GM18502 (cell line): ENCODE results near the gene LYPD5.
"Not testable (repeated sequence)": the region's sequence is repeated elsewhere in the genome, so short reads cannot be mapped to it uniquely, and the experiment has no call there.

Source experiments
- ATAC-seq: cut with Tn5 transposase; IDR thresholded peaks from one replicate; pipeline ENCODE4 v1.9.1; 2021; ENCODE audit warnings: mild to moderate bottlenecking; ENCODE audit not compliant: unreplicated experiment, poor library complexity

Gene LYPD5

DNA sequence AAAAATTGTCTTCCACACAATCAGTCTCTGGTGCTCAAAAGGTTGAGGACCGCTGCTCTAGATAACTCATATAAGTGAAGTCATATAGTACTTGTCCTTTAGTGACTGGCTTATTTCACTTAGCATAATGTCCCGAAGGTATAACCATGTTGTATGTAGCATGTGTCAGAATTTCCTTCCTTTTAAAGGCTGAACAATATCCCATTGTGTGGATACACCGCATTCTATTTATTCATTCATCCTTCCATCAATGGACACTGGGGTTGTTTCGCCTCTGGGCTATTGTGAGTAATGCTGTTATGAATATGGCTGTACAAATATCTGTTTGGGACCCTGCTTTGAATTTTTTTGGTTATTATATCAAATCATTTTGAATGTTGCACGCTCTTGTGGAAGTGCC is 4.6 kb upstream of the LYPD5 start:
- ATAC-seq: no peak

DNA sequence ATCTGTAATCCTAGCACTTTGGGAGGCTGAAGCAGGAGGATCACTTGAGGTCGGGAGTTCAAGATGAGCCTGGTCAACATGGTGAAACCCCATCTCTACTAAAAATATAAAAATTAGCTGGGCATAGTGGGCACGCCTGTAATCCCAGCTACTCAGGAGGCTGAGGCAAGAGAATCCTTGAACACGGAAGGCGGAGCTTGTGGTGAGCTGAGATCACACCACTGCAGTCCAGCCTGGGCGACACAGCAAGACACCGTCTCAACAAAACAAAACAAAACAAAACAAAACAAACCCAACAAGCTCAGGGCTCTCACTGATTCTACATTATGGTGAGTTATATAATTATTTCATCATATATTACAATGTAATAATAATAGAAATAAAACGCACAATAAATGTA is 4.2 kb upstream of the LYPD5 start:
- ATAC-seq: not testable (repeated sequence)

DNA sequence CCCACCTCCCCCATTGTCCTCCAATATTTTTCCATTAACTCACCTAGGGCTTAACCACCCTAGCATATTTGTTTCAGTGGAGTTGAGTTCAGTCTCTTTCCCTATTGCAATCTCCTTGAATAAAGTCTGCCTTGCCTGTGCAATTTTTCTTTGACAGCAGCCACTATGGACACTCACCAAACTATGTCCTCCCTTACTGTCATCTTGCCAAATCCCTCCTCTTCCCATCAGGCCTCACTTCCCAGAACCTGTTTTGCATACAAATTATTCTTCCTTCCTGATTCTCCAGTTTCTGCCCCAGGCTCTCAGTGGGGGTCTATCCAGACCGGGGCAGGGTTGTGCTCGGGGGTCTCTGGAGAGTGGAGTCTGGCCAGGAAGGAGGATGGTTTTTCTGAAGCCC is 2.2 kb upstream of the LYPD5 start:
- no peak for ATAC-seq

DNA sequence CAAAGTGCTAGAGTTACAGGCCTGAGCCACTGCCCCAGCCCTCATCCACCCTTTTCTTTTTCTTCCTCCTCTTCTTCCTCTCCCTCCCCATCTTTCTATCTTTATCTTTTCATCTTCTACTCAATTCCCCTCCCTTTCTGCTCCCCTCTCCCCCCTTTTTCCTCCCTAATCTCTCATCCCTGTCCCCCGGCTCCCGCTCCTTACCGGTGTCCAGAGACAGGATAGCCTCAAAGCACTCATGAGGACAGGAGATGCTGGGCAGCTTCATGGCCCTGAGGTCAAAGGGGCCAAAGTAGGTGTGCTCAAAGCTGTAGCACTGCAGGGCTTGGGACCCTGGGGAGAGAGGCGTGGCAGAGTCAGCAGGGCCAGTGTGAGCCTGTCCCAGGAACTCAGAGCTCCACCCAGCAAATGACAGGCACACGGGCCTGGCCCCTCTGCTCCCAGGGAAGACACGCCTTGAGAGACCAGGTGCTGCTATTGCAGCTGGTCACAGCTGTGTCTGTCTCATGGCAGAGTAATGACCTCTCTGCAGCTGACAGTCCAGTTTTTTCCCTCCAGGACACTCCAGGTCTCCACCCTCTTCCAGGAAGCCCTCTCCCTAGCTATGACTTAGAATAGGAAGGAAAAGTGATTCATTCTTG is 2.6 kb downstream of the LYPD5 start:
- ATAC-seq: no peak

DNA sequence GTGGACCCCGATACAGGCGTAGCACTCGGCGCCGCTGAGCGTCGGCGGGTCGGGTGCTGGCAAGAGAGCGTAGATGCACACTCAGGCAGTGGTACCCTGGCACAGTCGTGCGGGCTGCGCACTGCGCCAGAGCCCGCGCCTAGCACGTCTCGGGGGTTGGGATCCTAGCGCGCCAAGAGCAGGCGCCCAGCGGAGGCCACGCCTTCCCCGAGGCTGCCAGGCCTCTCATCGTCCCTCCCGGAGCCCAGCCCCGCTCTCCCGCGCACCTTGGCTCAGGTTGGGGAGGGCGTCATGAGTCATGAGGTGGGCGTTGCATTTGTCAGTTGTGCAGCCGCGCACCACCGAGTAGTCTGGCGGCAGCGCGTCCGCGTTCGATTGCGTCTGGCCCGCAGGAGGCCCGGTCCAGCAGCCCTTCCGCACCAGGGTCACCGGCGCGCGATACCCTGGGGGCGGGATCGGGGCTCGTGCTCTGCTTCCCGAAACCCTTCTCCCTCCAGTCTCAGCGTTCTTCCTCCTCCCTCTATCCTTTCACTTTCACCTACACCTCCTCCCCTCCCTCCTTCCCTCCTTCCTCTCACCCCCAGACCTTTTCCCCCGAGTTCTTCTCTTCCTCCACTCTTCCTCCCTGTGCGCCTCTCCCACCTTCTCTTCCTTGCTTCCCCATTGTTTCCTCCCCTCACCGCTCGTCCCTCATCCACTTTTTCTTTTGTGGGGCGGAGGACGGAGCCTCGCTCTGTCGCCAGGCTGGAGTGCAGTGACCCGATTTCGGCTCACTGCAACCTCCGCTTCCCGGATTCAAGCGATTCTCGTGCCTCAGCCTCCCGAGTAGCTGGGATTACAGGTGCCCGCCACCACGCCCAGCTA is 3.5 kb downstream of the LYPD5 start:
- ATAC-seq: no peak

DNA sequence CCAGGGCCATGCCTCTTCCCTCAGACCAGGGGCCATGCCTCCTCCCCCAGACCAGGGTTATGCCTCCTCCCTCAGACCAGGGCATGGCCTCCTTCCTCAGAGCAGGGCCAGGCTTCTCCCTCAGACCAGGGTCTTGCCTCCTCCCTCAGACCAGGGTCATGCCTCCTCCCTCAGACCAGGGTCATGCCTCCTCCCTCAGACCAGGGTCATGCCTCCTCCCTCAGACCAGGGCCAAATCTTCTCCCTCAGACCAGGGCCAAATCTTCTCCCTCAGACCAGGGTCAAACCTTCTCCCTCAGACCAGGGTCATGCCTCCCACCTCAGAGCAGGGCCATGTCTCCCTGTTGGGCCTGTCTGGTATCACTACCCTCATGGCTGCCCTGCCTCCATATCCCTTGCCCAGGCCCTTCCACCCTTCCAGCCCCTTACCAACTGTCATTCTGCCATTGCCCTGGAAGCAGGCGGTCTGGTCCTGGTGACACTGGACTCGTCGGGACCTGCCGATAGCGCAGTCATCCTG is 4.2 kb downstream of the LYPD5 start:
- ATAC-seq: no peak

DNA sequence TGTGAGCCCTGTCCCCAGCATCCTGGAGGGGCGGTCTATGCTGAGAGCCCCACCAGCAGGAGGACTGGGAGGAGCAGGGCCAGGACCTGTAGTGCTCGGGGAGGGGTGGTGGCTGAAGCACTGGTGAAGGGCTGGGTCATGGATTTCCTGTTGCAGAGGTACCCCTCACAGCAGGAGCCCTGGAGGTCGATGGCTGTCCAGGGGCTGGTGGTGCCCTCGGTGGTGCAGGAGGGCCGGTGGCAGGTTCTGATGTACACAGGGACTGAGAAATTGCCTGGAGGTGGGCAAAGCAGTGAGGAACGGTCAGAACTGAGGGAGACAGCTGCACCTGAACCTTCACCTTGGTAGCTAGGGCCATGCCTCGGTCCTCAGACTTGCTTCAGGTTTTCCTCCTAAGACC is 4.7 kb downstream of the LYPD5 start:
- no peak for ATAC-seq

DNA sequence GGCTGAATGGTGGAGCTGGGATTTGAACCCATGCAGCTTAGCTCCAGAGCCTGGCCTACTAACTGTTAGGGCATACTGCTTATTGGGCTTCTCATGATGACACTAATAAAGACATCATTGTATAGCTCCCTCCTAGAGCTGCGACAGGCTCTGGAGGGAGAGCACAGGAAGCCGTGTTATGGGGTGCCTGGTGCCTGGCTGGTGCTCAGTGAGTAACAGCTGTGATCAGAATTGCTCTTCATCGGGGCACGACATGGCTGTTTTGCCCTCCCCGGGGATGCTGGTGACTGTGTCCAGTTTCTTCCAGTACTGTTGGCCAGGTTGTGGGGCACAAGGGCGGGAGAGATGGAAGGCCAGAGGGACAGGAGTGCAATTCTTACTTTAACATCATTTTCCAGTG is 5.1 kb downstream of the LYPD5 start:
- ATAC-seq: no peak

DNA sequence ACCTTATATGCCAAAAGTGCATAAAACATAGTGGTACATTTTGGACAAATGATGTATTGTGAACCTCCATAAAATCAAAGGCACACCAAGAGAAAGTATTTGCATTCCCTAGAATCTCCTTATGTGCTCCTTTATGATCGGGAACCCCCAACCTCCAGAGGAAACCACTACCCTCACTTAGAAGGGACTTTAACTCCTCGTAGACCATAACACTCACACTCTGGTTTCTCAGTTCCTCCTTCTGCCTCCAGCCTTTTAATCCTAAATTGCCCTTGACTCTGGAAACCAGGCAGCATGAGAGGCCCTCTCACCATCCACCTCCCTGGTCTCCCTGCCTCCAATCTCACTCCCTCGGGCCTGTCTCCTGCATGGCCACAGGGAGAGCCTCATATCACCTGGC is 11.7 kb downstream of the LYPD5 start:
- ATAC-seq: no peak

DNA sequence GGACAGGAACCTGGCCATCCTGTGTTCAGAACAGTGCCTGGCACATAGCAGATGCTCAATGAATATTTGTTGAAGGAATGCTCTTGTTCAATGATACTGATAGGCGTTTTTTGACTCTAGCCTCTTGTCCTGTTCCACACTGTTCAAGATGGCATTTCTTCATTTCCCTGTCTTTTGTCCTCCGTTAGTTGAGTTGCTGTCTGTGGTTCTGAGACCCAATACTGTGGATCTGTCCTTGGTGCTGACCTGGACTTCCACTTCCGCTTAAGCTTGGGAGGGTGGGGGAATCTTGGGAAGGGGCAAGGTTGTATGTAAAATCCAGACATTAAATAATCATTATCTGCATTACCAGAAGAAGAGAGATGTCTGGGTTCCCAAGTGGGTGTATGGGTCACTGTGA is 13.2 kb downstream of the LYPD5 start:
- no peak for ATAC-seq

DNA sequence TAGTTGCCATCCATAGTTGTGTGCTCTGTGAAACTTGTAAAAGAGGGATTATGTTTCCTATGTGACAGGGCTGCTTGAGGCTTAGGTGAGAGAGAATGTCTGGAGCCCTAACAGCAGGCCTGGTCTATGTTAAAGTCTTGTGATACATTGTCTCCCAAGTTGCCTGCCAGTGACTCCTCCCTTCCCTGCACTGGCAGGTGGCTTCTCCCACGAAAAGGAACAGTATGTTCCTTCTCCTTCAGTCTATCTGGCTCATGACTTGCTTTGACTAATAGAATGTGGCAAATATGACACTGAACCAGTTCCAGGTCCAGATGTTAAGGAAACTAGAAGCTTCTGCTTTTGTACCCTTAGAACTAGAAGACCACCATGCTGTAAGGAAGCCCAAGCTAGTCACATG is 15.6 kb downstream of the LYPD5 start:
- ATAC-seq: no peak

DNA sequence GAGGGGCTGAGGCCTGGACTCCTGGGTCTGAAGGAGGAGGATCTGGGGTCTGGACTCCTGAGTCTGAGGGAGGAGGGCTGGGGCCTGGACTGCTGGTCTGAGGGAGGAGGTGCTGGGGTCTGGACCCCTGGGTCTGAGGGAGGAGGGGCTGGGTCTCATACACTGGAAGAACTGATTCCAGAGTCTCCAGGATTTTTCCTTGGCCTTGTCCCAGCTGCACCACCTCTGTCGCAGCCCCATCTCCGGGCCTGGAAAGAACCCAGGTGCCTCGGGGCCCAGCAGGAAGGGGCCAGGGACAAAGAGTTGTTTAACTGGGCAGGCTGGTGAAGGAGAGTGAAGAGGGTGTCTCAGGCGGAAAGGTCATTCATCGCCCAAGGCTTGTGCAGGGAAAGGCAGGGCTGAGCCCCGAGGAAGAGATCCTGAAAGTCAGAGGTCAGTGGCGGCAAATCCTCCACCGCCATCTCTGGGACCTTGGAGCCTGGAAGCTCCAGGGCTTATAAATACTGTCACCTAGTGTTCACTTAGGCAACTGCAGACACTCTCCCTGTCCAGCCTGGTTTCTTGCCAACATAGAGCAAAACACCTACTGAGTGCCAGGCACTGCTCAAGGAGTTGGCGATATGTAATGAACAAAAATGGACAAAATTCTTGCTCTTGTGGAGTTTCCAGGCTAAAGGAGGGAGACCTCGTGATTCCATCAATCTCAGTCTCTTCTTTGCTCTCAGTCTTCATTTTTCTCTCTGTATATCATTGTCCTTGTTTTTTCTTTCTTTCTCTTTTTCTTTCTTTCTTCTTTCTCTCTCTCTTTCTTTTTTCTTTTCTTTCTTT is 17.1 kb downstream of the LYPD5 start:
- no peak for ATAC-seq

DNA sequence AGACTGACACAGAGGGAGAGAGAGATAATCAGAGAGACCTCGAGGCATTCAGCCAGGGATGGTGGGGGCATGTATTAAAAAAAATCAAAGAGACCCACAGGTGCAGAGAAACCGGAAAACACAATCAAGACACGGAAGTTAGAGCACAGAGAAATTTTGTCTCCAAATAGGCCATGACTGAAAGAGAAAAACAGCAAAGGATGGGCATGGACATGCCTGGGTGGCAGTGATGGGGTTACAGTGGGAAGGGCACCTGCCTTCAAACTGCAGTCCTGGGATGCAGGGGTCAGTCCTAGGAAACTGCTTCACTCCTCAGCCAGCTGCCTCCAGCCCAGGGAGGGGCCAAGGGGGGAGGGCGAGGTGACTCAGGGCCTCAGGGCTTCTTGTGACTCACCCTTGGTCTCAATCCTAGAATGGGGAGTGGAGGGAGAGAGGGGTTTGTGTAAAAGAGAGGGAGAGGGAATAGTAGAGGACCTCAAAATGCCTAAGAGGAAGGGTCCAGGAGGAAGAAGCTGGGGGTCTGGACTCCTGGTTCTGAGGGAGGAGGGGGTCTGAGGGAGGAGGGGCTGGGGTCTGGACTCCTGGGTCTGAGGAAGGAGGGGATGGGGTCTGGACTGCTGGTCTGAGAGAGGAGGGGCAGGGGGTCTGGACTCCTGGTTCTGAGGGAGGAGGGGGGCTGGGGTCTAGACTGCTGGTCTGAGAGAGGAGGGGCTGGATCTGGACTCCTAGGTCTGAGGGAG is 17.8 kb downstream of the LYPD5 start:
- no peak for ATAC-seq

DNA sequence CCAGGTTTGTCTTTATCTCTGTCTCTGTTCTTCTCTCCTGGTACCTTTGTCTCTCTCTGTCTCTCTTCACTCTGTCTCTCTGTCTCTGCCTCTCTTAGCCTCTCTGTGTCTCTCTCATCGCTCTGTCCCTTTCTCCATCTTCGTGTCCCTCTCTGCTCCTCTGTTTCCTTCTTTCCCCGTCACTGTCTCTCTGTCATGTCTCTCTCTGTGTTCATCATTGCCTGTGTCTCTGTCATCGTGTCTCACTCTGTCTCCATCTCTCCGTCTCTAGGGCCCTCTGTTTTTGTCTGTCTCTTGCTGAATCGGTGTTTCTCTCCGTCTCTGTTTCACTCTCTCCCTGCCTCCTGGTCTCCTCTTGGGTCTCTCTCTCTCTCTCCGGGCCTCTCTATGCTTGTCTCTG is 18.6 kb downstream of the LYPD5 start:
- no peak for ATAC-seq

DNA sequence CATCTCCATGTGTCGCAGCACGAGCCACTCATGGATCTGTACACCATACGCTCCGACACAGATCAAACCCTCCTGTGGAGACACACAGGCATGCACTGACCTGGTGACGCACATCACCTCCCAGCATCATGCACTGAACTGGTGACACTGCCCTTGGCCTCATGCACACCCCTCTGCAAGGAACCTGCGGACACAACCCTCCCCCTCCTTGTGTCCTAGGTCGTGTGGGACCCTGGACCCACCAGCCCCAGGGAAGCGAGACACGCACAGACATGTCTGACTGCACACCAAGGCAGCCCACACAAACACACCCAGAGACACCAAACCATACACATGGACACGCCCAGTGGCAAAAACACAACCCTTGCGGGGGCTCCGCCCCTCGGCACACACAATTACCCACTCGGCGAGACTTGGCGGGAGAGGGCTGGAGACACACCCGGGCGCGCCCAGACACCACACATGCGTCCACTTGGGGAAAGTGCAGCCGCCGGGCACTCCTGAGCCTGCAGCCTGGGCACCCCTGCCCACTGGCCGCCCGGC is 19.5 kb downstream of the LYPD5 start:
- ATAC-seq: no peak

DNA sequence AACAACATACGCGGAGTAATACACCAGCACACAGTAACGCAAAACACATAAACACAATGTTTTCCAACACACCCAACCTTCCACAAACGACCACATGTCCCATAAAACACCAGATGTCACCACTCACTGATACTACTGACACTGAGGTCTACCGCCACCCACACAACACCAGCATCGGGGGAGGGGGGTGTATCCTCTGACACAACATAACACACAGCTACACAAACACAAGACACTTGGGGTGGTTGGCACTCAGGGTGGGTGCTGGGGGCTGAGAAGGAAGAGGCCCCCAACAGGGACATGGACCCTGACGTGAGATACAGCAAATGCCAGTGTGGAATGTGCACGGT is 20.0 kb downstream of the LYPD5 start:
- ATAC-seq: no peak

DNA sequence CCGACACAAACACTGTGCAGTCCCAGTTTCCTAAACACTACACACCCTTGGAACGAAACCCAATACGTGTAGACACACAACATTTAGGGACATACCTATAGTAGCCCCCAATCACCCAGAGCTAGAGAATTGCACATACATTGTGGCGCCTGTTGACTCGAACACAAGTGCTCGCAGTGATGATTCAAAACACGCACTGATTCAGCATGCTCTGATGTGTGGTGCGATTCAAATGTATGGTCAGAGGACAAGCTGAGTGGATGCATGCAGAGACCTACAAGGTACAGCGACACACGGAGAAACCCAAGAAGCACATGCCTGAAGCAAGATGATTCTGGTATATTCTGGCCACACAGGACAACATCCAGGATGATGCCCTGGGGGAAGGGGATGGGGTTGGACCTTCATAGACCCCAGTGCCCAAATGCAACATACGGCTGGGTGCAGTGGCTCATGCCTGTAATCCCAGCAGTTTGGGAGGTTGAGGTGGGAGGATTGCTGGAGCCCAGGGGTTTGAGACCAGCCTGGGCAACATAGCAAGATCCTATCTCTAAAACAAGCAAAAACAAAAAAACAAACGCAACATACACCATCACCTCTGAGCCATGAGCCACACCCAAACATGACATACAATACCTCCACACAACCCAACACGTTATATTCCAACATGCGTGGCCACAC is 20.5 kb downstream of the LYPD5 start:
- ATAC-seq: no peak

DNA sequence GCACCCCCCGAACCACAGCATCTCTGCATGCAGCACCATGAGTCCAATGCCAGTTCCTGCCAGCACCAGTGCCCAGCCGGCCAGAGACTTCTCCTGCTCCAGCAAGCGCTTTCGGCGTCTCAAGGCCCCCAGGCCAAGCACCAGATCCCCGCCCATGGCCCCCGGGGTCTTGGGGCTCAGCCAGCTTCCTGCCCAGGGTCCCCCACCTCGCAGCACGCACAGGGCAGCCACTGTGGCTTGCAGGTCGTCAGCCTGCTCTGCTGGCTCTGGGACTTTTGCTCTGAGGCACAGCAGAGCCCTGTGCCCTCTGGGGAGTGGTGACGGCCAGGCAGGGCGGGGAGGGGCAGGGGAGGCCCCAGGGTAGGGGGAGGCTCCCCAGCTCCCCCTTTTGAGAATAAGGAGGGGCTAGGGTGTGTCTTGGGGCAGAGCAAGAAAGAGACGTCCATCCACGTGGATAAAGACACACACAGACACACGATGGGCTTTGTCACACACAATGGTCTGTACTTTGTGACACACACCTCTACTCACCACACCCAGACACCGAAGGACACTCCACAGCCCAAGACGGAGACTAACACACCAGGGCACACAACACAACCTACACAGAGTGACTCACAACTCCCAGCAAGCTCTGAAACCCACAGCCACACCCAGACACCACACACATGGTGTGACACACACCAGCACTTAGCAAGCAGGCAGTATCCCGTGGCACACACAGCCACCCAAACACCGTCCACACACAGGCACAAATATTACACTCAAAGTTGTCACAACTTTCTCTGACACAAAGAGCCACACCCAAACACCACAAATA is 21.3 kb downstream of the LYPD5 start, which contains the start of gene KCNN4:
KCNN4 (minus strand) TSS at position 268 of the 820 bp plus-strand sequence; CDS start at position 156, 112 bp downstream.
- ATAC-seq: peak; percentile 36

DNA sequence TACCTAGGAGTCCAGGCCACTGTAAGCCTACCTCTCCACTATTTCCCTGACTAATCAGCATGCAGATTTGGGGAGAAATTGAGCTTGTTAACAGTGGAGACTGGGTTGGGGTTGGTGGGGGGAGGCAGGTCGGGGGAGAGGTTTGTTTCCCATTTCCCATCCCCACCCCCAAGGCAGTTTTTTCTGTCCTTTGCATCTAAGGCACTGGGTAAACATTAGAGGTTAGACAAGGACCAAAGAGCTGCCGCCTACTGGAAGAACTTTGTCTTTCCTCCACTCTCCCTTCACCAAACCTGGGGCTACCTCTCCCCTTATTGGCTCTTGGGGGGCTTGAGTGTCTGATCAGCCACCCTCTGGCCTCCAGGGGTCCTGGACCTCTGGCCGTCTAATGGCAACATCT is 22.4 kb downstream of the LYPD5 start:
- ATAC-seq: no peak
